HG03565 (cell line): ENCODE data around the gene PIK3C2B.
A peak's percentile ranks its signal among the peaks of the same experiment; 100 is the strongest.
"Not testable (repeated sequence)": the region's sequence is repeated elsewhere in the genome, so short reads cannot be mapped to it uniquely, and the experiment has no call there.

Source experiments
- ATAC-seq: cut with Tn5 transposase; IDR thresholded peaks from one replicate; pipeline ENCODE4 v1.9.1; 2021; ENCODE audit warnings: mild to moderate bottlenecking, moderate library complexity; ENCODE audit not compliant: unreplicated experiment

Gene PIK3C2B

DNA sequence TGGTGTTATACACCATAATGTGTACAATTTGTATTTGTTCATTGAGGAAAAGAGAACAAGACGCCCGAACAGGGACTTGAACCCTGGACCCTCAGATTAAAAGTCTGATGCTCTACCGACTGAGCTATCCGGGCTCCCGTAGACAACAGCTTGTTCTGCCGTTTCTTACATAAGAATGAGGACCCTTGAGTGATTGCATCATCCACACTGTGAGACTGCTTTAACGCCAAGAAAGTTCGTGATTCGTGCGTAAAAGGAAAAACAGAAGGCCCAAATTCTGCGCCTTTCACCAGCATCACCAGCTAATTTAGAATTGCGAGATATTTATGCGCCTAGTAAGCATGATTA, 12.3 kb upstream of the PIK3C2B start:
- ATAC-seq = peak; percentile 56

DNA sequence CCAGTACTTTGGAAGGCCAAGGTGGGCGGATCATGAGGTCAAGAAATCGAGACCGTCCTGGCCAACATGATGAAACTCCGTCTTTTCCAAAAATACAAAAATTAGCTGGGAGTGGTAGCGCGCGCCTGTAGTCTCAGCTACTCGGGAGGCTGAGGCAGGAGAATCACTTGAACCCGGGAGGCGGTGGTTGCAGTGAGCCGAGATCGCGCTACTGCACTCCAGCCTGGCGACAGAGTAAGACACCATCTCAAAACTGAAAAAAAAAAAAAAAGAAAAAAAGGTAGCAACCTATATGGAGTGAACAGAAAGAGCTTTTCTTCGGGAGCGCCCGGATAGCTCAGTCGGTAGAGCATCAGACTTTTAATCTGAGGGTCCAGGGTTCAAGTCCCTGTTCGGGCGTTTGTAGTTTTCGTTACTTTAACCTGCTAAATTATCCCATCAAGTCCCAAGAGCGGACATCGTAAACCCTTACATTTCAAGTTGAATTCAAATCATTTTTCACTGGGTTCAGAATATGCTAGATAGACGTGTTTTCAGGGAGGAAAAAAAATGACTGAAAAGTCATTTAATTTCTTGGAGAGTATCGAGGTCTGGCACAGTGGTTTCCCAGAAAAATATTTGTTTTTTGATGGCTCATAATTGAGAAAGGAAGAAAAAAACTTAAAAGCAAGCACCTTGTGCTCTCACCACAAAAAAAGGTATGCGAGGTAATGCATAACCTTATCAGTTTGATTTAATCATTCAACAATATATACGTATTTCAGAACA, 11.8 kb upstream of the PIK3C2B start:
- ATAC-seq = peak; percentile 59

DNA sequence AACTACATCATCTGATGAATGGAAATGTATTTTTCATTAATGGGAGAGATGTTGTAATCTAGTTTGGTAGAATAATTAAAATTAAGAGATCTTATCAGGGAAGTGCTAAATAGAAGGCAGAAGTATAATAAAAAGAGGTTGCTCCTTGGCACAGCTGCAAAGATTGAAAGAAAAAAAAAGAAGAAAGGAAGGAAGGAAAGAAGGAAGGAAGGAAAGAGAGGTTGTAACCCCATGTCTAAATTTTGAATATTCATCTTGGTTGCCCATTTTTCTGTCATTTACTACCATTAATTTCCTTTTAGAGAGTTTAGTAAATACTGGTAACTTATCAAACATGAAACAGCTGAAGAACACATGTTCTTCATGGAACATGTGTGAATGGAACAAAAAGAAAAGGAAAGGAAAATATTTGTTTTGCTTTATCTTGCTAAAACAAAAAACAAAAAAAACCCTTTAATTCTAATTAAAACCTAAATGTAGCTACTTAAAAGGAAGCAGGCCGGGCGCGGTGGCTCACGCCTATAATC, 11.1 kb upstream of the PIK3C2B start:
- ATAC-seq = no peak

DNA sequence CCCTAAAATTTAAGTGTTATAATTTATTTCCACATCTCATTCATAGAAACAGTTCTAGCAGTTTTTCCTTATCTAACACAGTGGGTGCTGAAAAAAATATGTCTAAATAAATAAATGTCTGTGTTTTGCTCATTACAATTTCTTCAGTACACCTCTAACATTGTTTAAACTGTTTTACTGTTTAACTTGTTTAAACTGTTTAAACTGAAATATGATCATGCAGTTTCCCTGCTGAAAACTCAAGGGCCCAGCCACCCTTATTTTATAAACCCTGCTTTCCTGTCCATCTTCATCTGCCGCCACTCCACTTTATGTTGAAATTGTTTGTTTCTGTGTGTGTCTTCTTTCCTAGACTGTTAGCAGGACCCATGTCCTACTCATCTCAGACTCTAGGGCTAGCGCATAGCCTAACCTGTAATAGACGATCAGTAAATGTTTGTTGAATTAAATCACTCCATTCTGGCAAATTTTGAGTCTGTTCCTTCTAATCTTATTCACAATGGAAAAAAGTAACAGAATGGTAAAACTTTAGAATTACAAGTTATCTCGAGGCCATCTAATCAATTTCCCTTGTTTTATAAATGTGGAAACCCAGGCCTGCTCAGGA, 9.4 kb upstream of the PIK3C2B start:
- ATAC-seq = no peak

DNA sequence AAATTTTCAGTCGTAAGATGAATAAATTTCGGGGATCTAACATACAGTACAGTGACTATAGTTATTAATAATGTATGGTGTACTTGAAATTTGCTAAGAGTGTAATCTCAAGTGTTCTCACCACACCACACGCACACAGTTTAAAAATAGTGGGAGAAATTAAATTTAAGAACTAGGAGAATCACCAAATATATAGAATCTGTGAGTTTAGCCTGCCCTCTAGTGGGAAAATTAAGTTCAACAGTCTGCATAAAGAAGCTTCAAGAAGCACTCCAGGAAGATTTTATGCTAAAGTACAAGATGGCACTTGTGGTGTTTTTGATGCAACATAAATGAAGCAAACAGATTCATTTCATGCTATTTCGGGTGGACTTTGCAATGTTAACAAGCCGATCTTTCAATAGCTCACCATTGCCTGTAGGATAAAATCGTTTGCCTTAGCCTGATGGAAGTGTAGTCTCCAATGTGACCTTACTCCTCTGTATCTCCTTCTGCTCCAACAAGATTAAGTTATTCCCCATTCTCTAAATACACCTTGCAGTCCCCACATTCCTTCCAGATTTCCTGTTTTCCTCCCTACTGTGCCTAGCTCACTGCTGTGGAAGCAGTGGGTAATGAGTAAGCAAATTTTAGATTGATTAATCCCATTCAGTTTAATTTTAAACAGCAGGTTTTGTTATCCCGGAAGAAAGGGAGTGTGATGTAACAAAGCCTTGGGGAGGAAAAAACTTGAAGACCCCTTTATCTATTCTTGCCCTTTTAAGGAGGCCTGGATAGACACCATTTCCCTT, 8.7 kb upstream of the PIK3C2B start:
- no peak for ATAC-seq

DNA sequence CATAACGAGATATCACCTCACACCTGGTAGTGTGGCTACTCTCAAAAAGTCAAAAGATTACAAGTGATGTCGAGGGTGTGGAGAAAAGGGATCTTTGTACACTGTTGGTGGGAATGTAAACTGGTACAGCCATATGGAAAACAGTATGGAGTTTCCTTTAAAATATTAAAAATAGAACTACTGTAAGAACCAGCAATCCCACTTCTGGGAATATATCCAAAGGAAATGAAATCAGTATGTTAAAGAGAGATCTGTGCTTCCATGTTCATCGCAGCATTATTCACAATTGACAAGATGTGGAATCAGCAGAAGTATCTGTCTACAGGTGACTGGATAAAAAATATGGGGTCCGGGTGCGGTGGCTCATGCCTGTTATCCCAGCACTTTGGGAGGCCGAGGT, 7.6 kb upstream of the PIK3C2B start:
- ATAC-seq = no peak

DNA sequence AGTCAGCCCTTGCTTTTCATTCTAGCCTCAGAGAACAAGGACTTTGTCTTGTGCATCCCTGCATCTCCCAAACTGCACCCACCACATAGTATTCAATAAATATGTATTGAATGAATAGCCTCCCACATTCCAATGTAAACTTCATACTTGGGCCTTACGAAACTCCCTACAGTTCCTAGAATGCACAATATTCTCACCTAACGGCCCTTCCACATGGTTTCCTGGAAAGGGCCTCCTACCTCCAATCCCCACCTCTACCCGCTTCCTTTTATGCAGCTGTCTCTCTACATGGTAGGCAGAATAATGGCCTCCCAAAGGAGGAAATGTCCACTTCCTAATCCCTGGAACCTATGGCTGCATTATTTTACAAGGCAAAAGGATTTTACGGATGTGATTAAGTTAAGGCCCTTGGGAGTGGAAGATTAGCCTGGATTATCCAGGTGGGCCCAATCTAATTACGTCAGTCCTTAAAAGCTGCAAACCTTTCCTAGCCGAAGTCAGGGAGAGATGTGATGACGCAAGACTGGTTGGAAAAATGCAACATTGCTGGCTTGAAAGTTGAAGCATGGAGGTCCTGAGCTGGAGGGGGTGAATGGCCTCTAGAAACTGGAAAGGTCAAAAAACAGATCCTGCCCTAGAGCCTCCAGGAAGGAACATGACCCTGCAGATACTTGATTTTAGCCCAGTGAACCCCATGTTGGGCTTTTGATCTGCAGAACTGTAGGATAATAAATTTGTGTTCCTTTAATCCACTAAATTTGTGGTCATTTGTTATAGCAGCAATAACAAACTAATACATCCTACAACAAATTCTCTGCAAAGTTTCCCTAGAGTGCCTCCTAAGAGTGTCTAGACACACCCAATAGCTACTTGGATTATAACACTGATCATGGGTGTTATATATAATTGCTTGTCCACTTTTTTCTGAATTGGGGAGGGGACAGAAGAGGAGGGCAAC, 5.2 kb upstream of the PIK3C2B start:
- no peak for ATAC-seq

DNA sequence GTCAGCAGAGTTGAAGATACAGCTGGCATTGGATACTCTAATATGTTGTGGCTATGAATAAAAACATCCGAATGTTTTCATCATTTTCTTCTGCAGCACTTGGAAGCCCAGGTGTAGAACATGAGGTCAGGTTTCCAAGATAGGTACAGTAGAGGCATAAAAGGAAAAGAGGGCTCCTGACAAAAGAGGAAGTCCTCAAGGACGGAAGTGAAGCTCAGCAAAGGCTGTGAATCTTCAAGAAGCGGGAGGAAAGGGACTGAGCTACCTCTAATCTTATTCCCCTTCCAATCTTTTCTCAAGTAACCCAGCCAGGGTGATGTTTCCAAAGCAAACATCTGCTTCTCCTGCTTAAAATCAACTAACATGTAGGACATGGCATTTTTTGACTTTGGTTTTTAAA, 4.4 kb upstream of the PIK3C2B start:
- ATAC-seq = no peak

DNA sequence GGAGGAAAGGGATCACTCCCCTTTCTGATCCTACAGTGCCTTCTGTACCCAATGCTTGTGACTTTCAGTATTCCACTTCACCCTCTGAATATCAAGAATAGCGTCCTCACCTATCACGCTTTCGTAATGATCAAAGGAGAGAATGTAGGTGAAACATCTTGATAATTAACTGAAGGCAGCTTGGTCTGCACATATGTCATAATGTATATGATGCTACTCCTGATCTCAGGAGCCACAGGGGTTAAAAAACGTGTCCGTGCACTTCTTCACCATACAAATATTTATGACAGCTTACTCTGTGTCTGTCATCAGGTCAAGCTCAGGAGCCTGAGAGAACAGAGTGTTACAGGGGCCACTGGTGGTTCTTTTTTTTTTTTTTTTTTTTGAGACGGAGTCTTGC, 1.2 kb upstream of the PIK3C2B start:
- ATAC-seq = no peak

DNA sequence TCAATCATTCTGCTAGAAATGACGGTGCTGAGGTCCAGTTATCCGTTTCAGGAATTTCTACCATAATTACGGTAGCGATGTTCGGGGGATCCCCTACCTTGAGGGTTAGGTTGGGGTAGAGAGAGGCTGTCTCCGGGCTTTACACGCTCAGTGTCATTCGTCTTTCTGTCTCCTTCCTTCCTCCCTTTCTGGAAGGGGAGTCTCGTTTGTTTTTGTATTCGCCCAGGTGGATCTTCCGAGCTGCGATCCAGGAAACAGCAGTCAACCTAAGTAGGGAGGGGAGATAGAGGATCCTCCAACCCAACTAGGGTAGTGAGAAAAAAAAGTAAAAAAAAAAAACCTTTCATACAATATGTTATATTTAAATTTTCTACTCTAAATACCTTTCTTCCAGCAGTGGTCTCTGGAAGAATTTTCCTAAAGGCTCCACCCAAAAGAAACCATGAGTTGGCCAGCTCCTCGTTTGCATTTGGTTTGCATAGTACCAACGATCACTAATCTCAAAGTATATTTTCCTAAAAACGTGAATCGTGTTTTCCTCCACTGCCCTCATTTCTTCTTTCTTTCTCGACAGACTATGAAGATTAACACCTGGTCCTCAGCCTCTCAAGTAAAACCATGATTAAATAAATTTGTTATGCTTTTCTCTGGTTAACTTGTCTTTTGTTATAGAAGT, 611 bp upstream of the PIK3C2B start:
- peak; percentile 17 for ATAC-seq

DNA sequence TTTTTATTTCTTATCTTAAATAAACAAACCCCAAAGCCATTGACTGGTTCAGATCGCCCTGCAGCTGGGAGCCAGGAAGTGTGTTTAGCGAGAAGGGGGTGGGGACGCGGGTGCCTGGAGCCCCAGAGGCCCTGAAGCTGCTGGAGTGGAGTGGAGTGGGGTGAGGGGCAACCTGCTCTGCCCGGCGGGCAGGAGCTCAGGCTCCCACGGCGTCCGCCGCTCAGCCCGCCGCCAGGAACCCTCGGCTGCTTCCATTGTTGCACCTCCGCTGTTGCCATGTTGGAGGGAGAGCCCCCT, 673 bp downstream of the PIK3C2B start:
- ATAC-seq = peak; percentile 13

DNA sequence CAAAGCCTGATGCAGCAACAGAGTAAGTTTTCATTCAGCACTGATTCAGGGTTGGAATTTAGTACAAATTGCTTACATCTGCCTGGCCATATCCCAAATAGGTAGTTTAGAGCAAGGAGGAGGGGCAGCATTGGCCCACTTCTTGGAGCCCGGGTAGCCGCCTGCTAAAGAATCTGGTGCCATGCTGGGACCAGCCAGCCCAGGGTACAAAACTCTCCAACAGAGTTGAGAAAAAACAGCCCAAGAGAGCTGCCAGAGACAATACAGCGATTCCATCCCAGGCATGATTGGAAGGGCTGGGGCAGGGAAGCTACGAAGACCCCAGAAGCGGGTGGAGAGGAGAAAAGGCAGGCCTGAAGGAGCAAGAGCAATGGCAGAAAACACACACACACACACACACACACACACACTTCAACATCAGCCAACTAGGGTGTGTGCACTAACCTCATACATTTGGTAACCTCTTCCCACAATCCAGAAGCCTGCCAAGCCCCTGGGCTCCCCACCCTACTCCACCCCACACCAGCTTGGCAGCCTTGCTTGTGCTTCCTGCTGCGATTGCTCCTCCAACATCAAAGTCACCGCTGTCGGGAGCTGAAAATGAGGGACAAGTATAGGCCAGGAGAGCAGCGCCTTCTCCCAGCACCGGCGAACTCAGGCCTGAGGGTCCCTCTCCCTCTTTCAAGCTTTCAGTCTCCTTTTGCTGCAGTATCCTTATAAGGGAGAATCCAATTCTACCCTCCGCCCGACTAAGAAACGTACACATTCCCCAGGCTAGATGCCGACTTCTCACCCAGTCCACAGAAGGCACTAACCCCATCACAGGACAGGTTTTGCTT, 1.2 kb downstream of the PIK3C2B start:
- no peak for ATAC-seq

DNA sequence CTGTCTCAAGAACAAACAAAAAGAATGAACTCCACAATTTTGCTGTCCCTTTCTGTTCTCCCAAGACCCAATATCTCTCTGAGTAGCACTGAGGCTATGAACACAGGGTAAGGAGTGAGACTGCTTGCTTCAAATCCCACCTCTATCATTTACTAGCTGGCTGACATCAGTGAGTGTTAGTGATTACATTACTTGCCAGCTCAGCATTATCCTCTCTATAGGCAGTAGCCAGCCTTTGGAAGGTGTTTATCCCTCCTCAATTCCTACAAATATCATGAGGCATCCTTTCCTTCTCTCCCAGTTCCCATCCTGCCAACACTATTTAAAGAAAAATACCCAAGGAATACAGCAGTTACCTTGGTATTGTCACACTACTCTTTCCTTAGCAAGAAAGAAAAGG, 3.0 kb downstream of the PIK3C2B start:
- ATAC-seq = no peak

DNA sequence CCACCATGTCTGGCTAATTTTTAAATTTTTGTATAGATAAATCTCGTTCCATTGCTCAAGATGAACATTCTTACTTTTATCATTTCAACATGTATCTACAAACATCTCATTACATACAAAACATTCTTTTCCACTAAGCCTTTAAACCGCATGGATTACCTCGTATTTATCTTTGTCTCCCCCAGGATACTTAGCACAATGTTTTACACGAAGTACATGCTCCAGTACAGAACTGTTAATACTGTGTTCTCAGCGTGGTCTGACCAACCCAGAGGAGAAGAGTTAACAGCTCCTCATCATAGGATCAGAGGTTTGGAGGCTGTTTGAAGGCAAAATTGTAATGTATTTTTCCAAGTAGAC, 7.4 kb downstream of the PIK3C2B start:
- no peak for ATAC-seq

DNA sequence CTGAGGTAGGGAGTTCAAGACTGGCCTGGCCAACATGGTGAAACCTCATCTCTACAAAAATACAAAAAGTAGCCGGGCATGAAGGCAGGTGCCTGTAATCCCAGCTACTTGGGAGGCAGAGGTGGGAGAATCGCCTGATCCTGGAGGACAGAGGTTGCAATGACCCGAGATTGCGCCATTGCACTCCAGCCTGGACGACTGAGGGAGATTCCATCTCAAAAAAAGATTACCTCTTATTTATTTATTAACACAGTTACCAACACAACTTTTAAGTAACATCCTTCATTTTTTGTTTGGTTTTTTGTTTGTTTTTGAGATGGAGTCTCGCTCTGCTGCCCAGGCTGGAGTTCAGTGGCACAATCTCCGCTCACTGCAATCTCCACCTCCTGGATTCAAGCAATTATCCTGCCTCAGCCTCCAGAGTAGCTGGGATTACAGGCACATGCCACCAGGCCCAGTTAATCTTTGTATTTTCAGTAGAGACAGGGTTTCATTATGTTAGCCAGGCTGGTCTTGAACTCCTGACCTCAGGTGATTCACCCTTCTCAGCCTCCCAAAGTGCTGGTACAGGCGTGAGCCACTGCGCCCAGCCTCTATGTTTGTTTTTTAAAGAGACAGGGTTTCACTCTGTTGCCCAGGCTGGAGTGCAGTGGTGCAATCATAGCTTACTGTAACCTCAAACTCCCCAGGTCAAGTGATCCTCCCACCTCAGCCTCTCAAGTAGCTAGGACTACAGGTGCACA, 7.9 kb downstream of the PIK3C2B start:
- not testable (repeated sequence) for ATAC-seq

DNA sequence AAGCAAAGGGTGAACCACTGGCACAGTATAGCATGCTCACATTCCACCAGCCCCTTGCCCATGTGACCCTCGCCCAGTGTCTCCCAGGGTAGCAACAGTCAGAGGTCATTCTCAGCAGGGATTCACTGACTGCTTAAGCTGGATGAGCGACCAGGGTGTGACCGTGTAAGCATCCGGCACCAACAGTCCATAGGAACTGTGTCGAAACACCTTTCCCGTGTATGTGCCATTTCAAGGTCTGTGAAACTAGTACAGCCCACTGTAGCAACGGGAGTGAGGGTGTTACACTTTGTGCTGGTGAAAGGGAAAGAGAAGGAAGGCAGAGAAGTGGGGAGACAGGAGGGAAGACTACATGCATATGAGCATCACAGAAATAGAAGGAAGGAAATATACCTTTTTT, 10.8 kb downstream of the PIK3C2B start:
- ATAC-seq = no peak

DNA sequence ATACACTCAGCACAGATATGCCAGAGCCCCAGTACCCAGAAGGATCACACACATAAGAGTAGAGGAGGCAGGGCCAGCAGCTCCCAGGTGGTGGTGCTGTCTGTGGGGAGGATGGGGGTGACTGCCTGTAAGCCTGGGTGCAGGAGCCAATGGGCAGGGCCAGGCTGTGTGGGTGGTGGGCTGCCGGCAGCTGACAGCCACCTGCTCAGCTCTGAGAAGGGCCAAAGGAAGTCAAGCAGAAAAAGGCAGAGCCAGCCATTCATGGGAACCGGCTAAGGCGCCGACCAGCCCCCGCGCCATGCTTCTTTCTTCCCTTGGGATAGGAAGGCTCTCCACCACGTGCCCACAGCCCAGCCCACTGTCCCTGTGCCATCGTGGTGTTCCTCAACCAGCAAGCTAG, 14.1 kb downstream of the PIK3C2B start:
- ATAC-seq = peak; percentile 56

DNA sequence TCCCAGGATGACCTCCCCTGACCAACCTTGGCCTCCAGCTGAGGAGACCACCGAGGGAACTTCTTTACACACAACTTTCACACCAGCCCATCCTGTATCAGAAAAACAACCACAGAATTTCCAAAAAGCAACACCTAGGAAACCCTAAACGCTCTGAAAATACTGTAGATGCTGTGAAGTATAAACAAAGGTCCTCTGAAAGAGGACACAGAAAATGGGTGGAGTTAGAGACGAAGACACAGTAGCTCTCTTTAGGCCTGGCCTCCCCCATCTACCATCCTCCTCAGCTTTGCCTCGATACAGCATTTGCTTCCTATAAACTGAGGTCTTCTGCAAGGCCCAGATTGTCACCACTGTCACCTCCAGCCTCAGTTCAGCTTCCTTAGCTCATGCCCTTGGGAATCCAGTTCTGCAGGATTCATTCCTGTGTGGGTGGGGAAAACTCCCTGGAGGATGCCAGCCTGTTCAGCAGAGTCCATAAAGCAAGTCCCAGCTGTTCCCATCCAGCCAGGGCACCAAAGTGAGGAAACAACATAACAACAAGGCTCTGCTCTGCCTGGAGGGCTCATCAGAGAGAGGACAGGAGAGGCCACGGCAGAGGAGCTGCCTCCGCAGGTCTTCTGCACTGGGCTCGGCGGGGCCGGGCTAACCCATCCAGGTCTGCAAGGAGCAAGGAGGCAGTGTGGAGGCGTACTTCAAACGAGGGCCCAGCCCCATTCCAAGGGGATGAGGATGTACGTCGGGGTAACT, 15.0 kb downstream of the PIK3C2B start:
- no peak for ATAC-seq
